Measurements from ENCODE around the gene UGT1A8. TPM values are rescaled to one million over a fixed set of nuclear protein-coding genes. Genes with fewer than 3 reads are reported as not detected.
"Not testable (repeated sequence)": the region's sequence is repeated elsewhere in the genome, so short reads cannot be mapped to it uniquely, and the experiment has no call there.

UGT1A8 gene
- total and polyA plus RNA-seq, 9 of the 15 experiments (the other 6 are each of a cell fraction or from before 2014, with no cell fraction given) = 0.04 TPM; not detected in 8

GRCh38 chr2:233655943-233656342 is 38.5 kb downstream of the UGT1A8 start:
- H3K79me2 ChIP-seq (ENCODE audit: control insufficient read depth, insufficient read depth, low read length); H3K9ac ChIP-seq (ENCODE audit: insufficient read depth in 1 of 2, low read depth in 2 of 2, low read length in 2 of 2); POLR2A ChIA-PET; DNase-seq (ENCODE audit: extremely low read depth in 1 of 4, low spot score in 3 of 4); ATAC-seq; FAIRE-seq; H3K27me3 ChIP-seq (ENCODE audit: control insufficient read depth in 2 of 2, insufficient read depth in 2 of 2, low read length in 2 of 2); CTCF ChIA-PET (ENCODE audit: low intra/inter-chr PET ratio); BruUV-seq (replicated peaks); H3K36me3 ChIP-seq (ENCODE audit: control insufficient read depth, insufficient read depth, low read length); in situ Hi-C loops (cut with MboI); H3K4me2 ChIP-seq (ENCODE audit: insufficient read depth, low read length); H4K20me1 ChIP-seq (replicated peaks; ENCODE audit: control insufficient read depth, insufficient read depth, low read length); H3K27ac ChIP-seq (ENCODE audit: extremely low read depth, low read depth, low read length); H2AFZ ChIP-seq (ENCODE audit: low read depth, low read length); H3K9me3 ChIP-seq (replicated peaks; ENCODE audit: control insufficient read depth, insufficient read depth, low read depth, low read length); H3K4me1 ChIP-seq (replicated peaks in 1 of 2; ENCODE audit: control insufficient read depth in 2 of 2, insufficient read depth in 2 of 2, low read length in 2 of 2); intact Hi-C loops (cut with micrococcal nuclease); H3K4me3 ChIP-seq; H3K9me1 ChIP-seq (ENCODE audit: control insufficient read depth, insufficient read depth, low read length): not testable (repeated sequence)
- 0% methylated on average over 1 of the region's 3 CpGs for WGBS (ENCODE audit: insufficient coverage, low coverage, missing lambda C conversion rate)

- Histone ChIP-seq H3K4me3 (no peak overlapping the region), H3K36me3 (ENCODE audit: control insufficient read depth, insufficient read depth, low read length) (no peaks in the 10 kb centered on the region), H3K9ac (ENCODE audit: insufficient read depth in 1 of 2, low read depth in 2 of 2, low read length in 2 of 2) (no peak overlapping the region), H2AFZ (ENCODE audit: low read depth, low read length) (no peak overlapping the region), H3K9me3 (replicated peaks; ENCODE audit: control insufficient read depth, insufficient read depth, low read depth, low read length) (no peaks in the 10 kb centered on the region), H3K4me2 (ENCODE audit: insufficient read depth, low read length) (no peak overlapping the region), H4K20me1 (replicated peaks; ENCODE audit: control insufficient read depth, insufficient read depth, low read length) (no peaks in the 10 kb centered on the region), H3K4me1 (replicated peaks in 1 of 2; ENCODE audit: control insufficient read depth in 2 of 2, insufficient read depth in 2 of 2, low read length in 2 of 2) (no peaks in the 10 kb centered on the region), H3K79me2 (ENCODE audit: control insufficient read depth, insufficient read depth, low read length) (no peaks in the 10 kb centered on the region), H3K9me1 (ENCODE audit: control insufficient read depth, insufficient read depth, low read length) (no peaks in the 10 kb centered on the region), H3K27me3 (ENCODE audit: control insufficient read depth in 2 of 2, insufficient read depth in 2 of 2, low read length in 2 of 2) (peaks cover 0 to 7% of the 10 kb centered on the region in 2 experiments; a peak in 1 of 5 replicates), H3K27ac (ENCODE audit: extremely low read depth, low read depth, low read length) (no peak overlapping the region)
- intact Hi-C loops (cut with micrococcal nuclease) (no loop called here), in situ Hi-C loops (cut with MboI) (no loop called here)
- POLR2A ChIA-PET = no interaction called here
- DNase-seq (ENCODE audit: extremely low read depth in 1 of 4, low spot score in 3 of 4) (no peak), ATAC-seq (no peak), FAIRE-seq (no peak)
- CTCF ChIA-PET (ENCODE audit: low intra/inter-chr PET ratio) = no interaction called here
- WGBS (ENCODE audit: insufficient coverage, low coverage, missing lambda C conversion rate) = 4% methylated on average over 9 of the region's 10 CpGs
- BruUV-seq (replicated peaks) = no TSS peak
- no peak for TF ChIP-seq XRCC5 (IDR thresholded peaks at IDR 0.05; ENCODE audit: low read depth, low read length)
- TF ChIP-seq PHB2 (IDR thresholded peaks at IDR 0.05; ENCODE audit: low read depth) = no peak
- no peak for TF ChIP-seq POLR3A (IDR thresholded peaks at IDR 0.05; ENCODE audit: borderline replicate concordance, extremely low read depth, insufficient read depth, insufficient read length)
- no peak for TF ChIP-seq KLF16 (IDR thresholded peaks at IDR 0.05)
- TF ChIP-seq, protein P1, sequence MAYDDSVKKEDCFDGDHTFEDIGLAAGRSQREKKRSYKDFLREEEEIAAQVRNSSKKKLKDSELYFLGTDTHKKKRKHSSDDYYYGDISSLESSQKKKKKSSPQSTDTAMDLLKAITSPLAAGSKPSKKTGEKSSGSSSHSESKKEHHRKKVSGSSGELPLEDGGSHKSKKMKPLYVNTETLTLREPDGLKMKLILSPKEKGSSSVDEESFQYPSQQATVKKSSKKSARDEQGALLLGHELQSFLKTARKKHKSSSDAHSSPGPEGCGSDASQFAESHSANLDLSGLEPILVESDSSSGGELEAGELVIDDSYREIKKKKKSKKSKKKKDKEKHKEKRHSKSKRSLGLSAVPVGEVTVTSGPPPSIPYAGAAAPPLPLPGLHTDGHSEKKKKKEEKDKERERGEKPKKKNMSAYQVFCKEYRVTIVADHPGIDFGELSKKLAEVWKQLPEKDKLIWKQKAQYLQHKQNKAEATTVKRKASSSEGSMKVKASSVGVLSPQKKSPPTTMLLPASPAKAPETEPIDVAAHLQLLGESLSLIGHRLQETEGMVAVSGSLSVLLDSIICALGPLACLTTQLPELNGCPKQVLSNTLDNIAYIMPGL (CRISPR knock-in tag; IDR thresholded peaks at IDR 0.05) = no peak
- no peak for TF ChIP-seq ZBTB8A (IDR thresholded peaks at IDR 0.05; ENCODE audit: partially characterized antibody)
- no peak for TF ChIP-seq NCOR1 (IDR thresholded peaks at IDR 0.05)
- TF ChIP-seq TCF3 (CRISPR knock-in tag; IDR thresholded peaks at IDR 0.05) = no peak
- TF ChIP-seq PRPF4 (IDR thresholded peaks at IDR 0.05; ENCODE audit: insufficient read depth, low read depth, low read length, poor library complexity, severe bottlenecking) = no peak
- TF ChIP-seq ZNF77 (CRISPR knock-in tag; IDR thresholded peaks at IDR 0.05) = no peak
- TF ChIP-seq KAT7 (CRISPR knock-in tag; IDR thresholded peaks at IDR 0.05; ENCODE audit: borderline replicate concordance) = no peak
- TF ChIP-seq ZFP1 (CRISPR knock-in tag; IDR thresholded peaks at IDR 0.05) = no peak
- TF ChIP-seq, protein P2, sequence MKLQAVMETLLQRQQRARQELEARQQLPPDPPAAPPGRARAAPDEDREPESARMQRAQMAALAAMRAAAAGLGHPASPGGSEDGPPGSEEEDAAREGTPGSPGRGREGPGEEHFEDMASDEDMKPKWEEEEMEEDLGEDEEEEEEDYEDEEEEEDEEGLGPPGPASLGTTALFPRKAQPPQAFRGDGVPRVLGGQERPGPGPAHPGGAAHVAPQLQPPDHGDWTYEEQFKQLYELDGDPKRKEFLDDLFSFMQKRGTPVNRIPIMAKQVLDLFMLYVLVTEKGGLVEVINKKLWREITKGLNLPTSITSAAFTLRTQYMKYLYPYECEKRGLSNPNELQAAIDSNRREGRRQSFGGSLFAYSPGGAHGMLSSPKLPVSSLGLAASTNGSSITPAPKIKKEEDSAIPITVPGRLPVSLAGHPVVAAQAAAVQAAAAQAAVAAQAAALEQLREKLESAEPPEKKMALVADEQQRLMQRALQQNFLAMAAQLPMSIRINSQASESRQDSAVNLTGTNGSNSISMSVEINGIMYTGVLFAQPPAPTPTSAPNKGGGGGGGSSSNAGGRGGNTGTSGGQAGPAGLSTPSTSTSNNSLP (IDR thresholded peaks at IDR 0.05; ENCODE audit: borderline replicate concordance, low read depth, low read length) = no peak
- TF ChIP-seq RFX5 (IDR thresholded peaks at IDR 0.05; ENCODE audit: low read depth, low read length) = no peak
- TF ChIP-seq HEY1 (CRISPR knock-in tag; IDR thresholded peaks at IDR 0.05; ENCODE audit: borderline replicate concordance) = no peak
These were observed 39.0 kb downstream of the UGT1A8 start for GRCh38 chr2:233656443-233656842.
